SK-N-SH (cell line): Measurements from ENCODE around the gene PRKN. TPM values are rescaled to one million over a fixed set of nuclear protein-coding genes. Genes with fewer than 3 reads are reported as not detected.

ENCODE experiments used
- CTCF ChIA-PET: fragments of 300-600, 350-600 bp; formaldehyde crosslinking; extraction: SDS; loops from one replicate; lab custom pipeline; 2021; lab: Yijun Ruan, JAX
- POLR2A ChIA-PET: fragments of 350-600 bp; sonication (Branson Sonifier 250); formaldehyde crosslinking; extraction: SDS; loops from one replicate; lab custom pipeline; 2020; ENCODE audit warnings: antibody characterized with exemption, inconsistent platforms; lab: Yijun Ruan, JAX
- DNase-seq: peaks from one replicate; pipeline ENCODE4 v3.0.0; 2012
- H2AFZ ChIP-seq: fragments of 200-600 bp; sonication (generic); 2 replicates; pipeline ENCODE4 v1.8.1; 2016; ENCODE audit warnings: antibody characterized with exemption, mild to moderate bottlenecking, low read depth
- H3F3A ChIP-seq: fragments of 200-600 bp; sonication (generic); replicated peaks from 2 replicates; pipeline ENCODE3; 2016; ENCODE audit warnings: antibody characterized with exemption, mild to moderate bottlenecking; ENCODE audit not compliant: insufficient read depth
- H3K27ac ChIP-seq, 2 experiments: fragments of 200-500 bp in 1 of 2; fragments of 200-600 bp in 1 of 2; sonication (Bioruptor generic) in 1 of 2; sonication (generic), shearing (Covaris generic) in 1 of 2; 2 replicates each; pipeline versions ENCODE4 v1.5.1 to v1.6.1; 2014 to 2016; ENCODE audit warnings: low read depth in 2 of 2, inconsistent platforms in 1 of 2, low read length in 1 of 2, mild to moderate bottlenecking in 1 of 2, mixed read lengths in 1 of 2
- H3K27me3 ChIP-seq: fragments of 200-600 bp; sonication (generic), shearing (Covaris generic); 2 replicates; pipeline ENCODE4 v1.6.1; 2016; ENCODE audit warnings: mixed run types; ENCODE audit not compliant: insufficient read depth
- H3K36me3 ChIP-seq, 2 experiments: fragments of 200-500 bp in 1 of 2; fragments of 200-600 bp in 1 of 2; sonication (Bioruptor generic) in 1 of 2; sonication (generic) in 1 of 2; replicated peaks in 1 of 2; 2 replicates each; pipeline versions ENCODE3 to v1.5.1; 2014 to 2016; ENCODE audit warnings: low read length in 1 of 2, mild to moderate bottlenecking in 1 of 2; ENCODE audit not compliant: insufficient read depth in 2 of 2, control insufficient read depth in 1 of 2
- H3K4me1 ChIP-seq, 2 experiments: fragments of 200-500 bp in 1 of 2; fragments of 200-600 bp in 1 of 2; sonication (Bioruptor generic) in 1 of 2; sonication (generic), shearing (Covaris generic) in 1 of 2; 2 replicates each; pipeline versions ENCODE4 v1.5.1 to v1.6.1; 2014 to 2016; ENCODE audit warnings: low read depth in 1 of 2, low read length in 1 of 2, mixed run types in 1 of 2; ENCODE audit not compliant: insufficient read depth in 2 of 2, control insufficient read depth in 1 of 2
- H3K4me2 ChIP-seq: fragments of 200-600 bp; sonication (generic), shearing (Covaris generic); 2 replicates; pipeline ENCODE4 v1.6.1; 2017; ENCODE audit warnings: mixed run types
- H3K4me3 ChIP-seq, 2 experiments: fragments of 200-500 bp in 1 of 2; fragments of 200-600 bp in 1 of 2; sonication (Bioruptor generic) in 1 of 2; sonication (generic), shearing (Covaris generic) in 1 of 2; 2 replicates each; pipeline versions ENCODE4 v1.5.1 to v1.8.1; 2014 to 2016; ENCODE audit warnings: low read depth in 2 of 2, inconsistent platforms in 1 of 2, low read length in 1 of 2, mild to moderate bottlenecking in 1 of 2, mixed read lengths in 1 of 2, moderate library complexity in 1 of 2
- H3K79me2 ChIP-seq: fragments of 200-600 bp; sonication (generic); 2 replicates; pipeline ENCODE4 v1.8.1; 2017; ENCODE audit warnings: mild to moderate bottlenecking; ENCODE audit not compliant: insufficient read depth
- H3K9ac ChIP-seq: fragments of 200-600 bp; sonication (generic); 2 replicates; pipeline ENCODE4 v1.6.1; 2017; ENCODE audit warnings: mixed run types
- H3K9me2 ChIP-seq: fragments of 200-600 bp; sonication (generic); 2 replicates; pipeline ENCODE4 v1.6.1; 2017; ENCODE audit warnings: mixed run types
- H3K9me3 ChIP-seq: fragments of 200-600 bp; sonication (generic); 2 replicates; pipeline ENCODE4 v1.6.1; 2017; ENCODE audit warnings: mixed run types, mild to moderate bottlenecking, moderate library complexity
- H4K20me1 ChIP-seq: fragments of 200-600 bp; sonication (generic); 2 replicates; pipeline ENCODE4 v1.6.1; 2017; ENCODE audit warnings: mild to moderate bottlenecking, mixed run types; ENCODE audit not compliant: insufficient read depth
- CHD2 ChIP-seq: fragments of 150-350 bp; IDR thresholded peaks from 2 replicates; pipeline ENCODE4 v1.6.1; 2018; ENCODE audit warnings: low read length; ENCODE audit not compliant: partially characterized antibody
- CTCF ChIP-seq: fragments of 200-600 bp; sonication (generic); IDR thresholded peaks from 2 replicates; pipeline ENCODE4 v1.6.1; 2017; ENCODE audit warnings: antibody characterized with exemption, mild to moderate bottlenecking, moderate library complexity
- ELF1 ChIP-seq: IDR thresholded peaks from 2 replicates; pipeline ENCODE4 v1.4.0; 2012
- EP300 ChIP-seq, 2 experiments: IDR thresholded peaks; 2 replicates each; pipeline versions ENCODE4 v1.4.0 to v1.6.1; 2012; ENCODE audit warnings: borderline replicate concordance in 1 of 2, low read depth in 1 of 2, low read length in 1 of 2
- FOXJ3 ChIP-seq: sonication (generic); formaldehyde crosslinking; IDR thresholded peaks from 2 replicates; pipeline ENCODE4 v1.5.1; 2020; ENCODE audit warnings: mild to moderate bottlenecking, missing genetic modification reagents
- FOXM1 ChIP-seq: IDR thresholded peaks from 2 replicates; pipeline ENCODE4 v1.4.0; 2012; ENCODE audit warnings: low read depth, mild to moderate bottlenecking
- GATA2 ChIP-seq: sonication (generic); formaldehyde crosslinking; IDR thresholded peaks from 2 replicates; pipeline ENCODE4 v1.5.0; 2020; ENCODE audit warnings: mild to moderate bottlenecking, missing genetic modification reagents
- NFIC ChIP-seq: IDR thresholded peaks from 2 replicates; pipeline ENCODE4 v1.4.0; 2012; ENCODE audit warnings: borderline replicate concordance
- RAD21 ChIP-seq: IDR thresholded peaks from 2 replicates; pipeline ENCODE4 v1.6.1; 2012; ENCODE audit warnings: mild to moderate bottlenecking, low read length
- RCOR1 ChIP-seq: fragments of 150-350 bp; IDR thresholded peaks from 2 replicates; pipeline ENCODE4 v1.6.1; 2017; ENCODE audit warnings: antibody characterized with exemption, low read length
- REST ChIP-seq: IDR thresholded peaks from 2 replicates; pipeline ENCODE4 v1.6.1; 2012; ENCODE audit warnings: mild to moderate bottlenecking, low read depth, low read length, moderate library complexity
- RFX5 ChIP-seq: IDR thresholded peaks from 2 replicates; pipeline ENCODE4 v1.6.1; 2012; ENCODE audit warnings: mild to moderate bottlenecking, improper control_type of control experiment, low read length
- SIN3A ChIP-seq: IDR thresholded peaks from 2 replicates; pipeline ENCODE4 v1.6.1; 2012; ENCODE audit warnings: low read depth, mild to moderate bottlenecking, low read length, moderate library complexity, borderline replicate concordance
- SMC3 ChIP-seq: IDR thresholded peaks from 2 replicates; pipeline ENCODE4 v1.6.1; 2012; ENCODE audit warnings: low read depth, low read length, improper control_type of control experiment
- TAF1 ChIP-seq: IDR thresholded peaks from 2 replicates; pipeline ENCODE4 v1.6.1; 2012; ENCODE audit warnings: low read depth, mild to moderate bottlenecking, low read length, moderate library complexity, borderline replicate concordance
- TCF12 ChIP-seq: IDR thresholded peaks from 2 replicates; pipeline ENCODE4 v1.4.0; 2012
- TEAD4 ChIP-seq: IDR thresholded peaks from 2 replicates; pipeline ENCODE4 v1.4.0; 2012; ENCODE audit warnings: mild to moderate bottlenecking, borderline replicate concordance; ENCODE audit not compliant: insufficient read depth
- USF1 ChIP-seq: IDR thresholded peaks from 2 replicates; pipeline ENCODE4 v1.4.0; 2012; ENCODE audit warnings: low read depth, borderline replicate concordance
- WGBS: methylation state at CpG from one replicate; pipeline ENCODE4 v1.1.6; 2017; ENCODE audit warnings: low lambda C conversion rate; 5-methylcytosine and 5-hydroxymethylcytosine counted together
- polyA plus RNA-seq, 3 experiments: library from polyadenylated mRNA; depleted of rRNA; stranded (reverse); fragments of >200 nt; gene quantifications; 2 replicates each; pipeline ENCODE4 v1.2.3, GENCODE V29; 2012

PRKN gene
- polyA plus RNA-seq, 1 of the 3 experiments (the other 2 are of a cell fraction), result 0.76 TPM

GRCh38 chr6:162271922-162272321 is 455.6 kb downstream of the PRKN start:
- Histone ChIP-seq H3F3A (no peaks in the 10 kb centered on the region), H3K9me2 (no peaks in the 10 kb centered on the region), H4K20me1 (no peaks in the 10 kb centered on the region), H3K79me2 (no peaks in the 10 kb centered on the region), H3K4me2 (no peak overlapping the region), H3K9ac (no peak overlapping the region), H3K9me3 (no peaks in the 10 kb centered on the region), H3K27me3 (no peaks in the 10 kb centered on the region), H3K4me1 (no peaks in the 10 kb centered on the region; a peak in 1 of 4 replicates), H2AFZ (no peak overlapping the region), H3K4me3 (no peak overlapping the region)
- 37% methylated on average over 5 of the region's 5 CpGs for WGBS
- ChIA-PET CTCF (no interaction called here), POLR2A (no interaction called here)
- DNase-seq, result peak; percentile 17
- TF ChIP-seq NFIC (no peak), RAD21 (no peak), GATA2 (CRISPR knock-in tag) (no peak), REST (no peak), FOXM1 (no peak), CTCF (no peak), FOXJ3 (CRISPR knock-in tag) (no peak), SIN3A (no peak), SMC3 (no peak), RFX5 (no peak)
- TF ChIP-seq, all 33 proteins: peak for 0
- Histone ChIP-seq H3K36me3 (no peaks in the 10 kb centered on the region), H3K27ac (no peak overlapping the region)

- no peaks in the 10 kb centered on the region for H4K20me1 ChIP-seq
- no peak overlapping the region for H3K27ac ChIP-seq
- no peak overlapping the region for H3K4me3 ChIP-seq
- H3K4me1 ChIP-seq, result no peaks in the 10 kb centered on the region; a peak in 1 of 4 replicates
- H3K36me3 ChIP-seq, result no peaks in the 10 kb centered on the region
- no peak overlapping the region for H2AFZ ChIP-seq
- no peaks in the 10 kb centered on the region for H3K27me3 ChIP-seq
- H3K9me3 ChIP-seq, result no peaks in the 10 kb centered on the region
- H3F3A ChIP-seq, result no peaks in the 10 kb centered on the region
- no peak for DNase-seq
- CTCF ChIA-PET, result no interaction called here
- H3K79me2 ChIP-seq, result no peaks in the 10 kb centered on the region
- no peaks in the 10 kb centered on the region for H3K9me2 ChIP-seq
- POLR2A ChIA-PET, result no interaction called here
- 42% methylated on average over 5 of the region's 5 CpGs for WGBS
- H3K9ac ChIP-seq, result no peak overlapping the region
- H3K4me2 ChIP-seq, result no peak overlapping the region
- TF ChIP-seq ELF1 (no peak), RCOR1 (no peak), EP300 (IDR thresholded peaks at IDR 0.05; ENCODE audit: borderline replicate concordance in 1 of 2, low read depth in 1 of 2, low read length in 1 of 2) (no peak), TAF1 (no peak), USF1 (no peak), NFIC (no peak), CHD2 (no peak), TEAD4 (no peak), TCF12 (no peak), REST (no peak)
These were observed 456.6 kb downstream of the PRKN start for GRCh38 chr6:162270966-162271365.
